Ovary (tissue), 9 donors: ENCODE results near the gene PAK6. TPM values are rescaled to one million over a fixed set of nuclear protein-coding genes. Genes with fewer than 3 reads are reported as not detected.

Experiments used
- DNase-seq, 5 donors: peaks; one replicate each; pipeline ENCODE4 v3.0.0-alpha.2; 2019 to 2020
- H3K27ac ChIP-seq, 2 donors: fragments of 200-600 bp; one replicate each; pipeline versions ENCODE4 v1.5.1 to v1.8.0; 2019 to 2022
- H3K27me3 ChIP-seq: fragments of 200-600 bp; one replicate; pipeline ENCODE4 v1.8.0; 2022
- H3K36me3 ChIP-seq: fragments of 200-600 bp; sonication (generic); one replicate; pipeline ENCODE4 v1.5.1; 2019
- H3K4me1 ChIP-seq: one replicate; pipeline ENCODE4 v1.8.1; 2013; ENCODE audit warnings: mild to moderate bottlenecking, moderate library complexity; ENCODE audit not compliant: insufficient read depth
- H3K4me3 ChIP-seq: fragments of 200-600 bp; sonication (generic); one replicate; pipeline ENCODE4 v1.5.1; 2017
- H3K9me3 ChIP-seq, 2 donors: fragments of 200-600 bp in 1 of 2; sonication (generic) in 1 of 2; one replicate each; pipeline versions ENCODE4 v1.5.1 to v1.8.1; 2013 to 2019; ENCODE audit warnings: mild to moderate bottlenecking in 1 of 2, moderate library complexity in 1 of 2
- CTCF ChIP-seq, 3 donors: fragments of 450-650 bp in 2 of 3; fragments of 200-600 bp in 1 of 3; IDR thresholded peaks; one replicate each; pipeline versions ENCODE4 v1.5.1 to v1.8.0; 2016 to 2022; ENCODE audit warnings: antibody characterized with exemption in 3 of 3, mild to moderate bottlenecking in 1 of 3
- EP300 ChIP-seq: sonication (generic); formaldehyde crosslinking; IDR thresholded peaks from one replicate; pipeline ENCODE4 v1.6.1; 2017; ENCODE audit warnings: antibody characterized with exemption
- POLR2A ChIP-seq: fragments of 450-650 bp; IDR thresholded peaks from one replicate; pipeline ENCODE4 v1.6.1; 2017; ENCODE audit warnings: antibody characterized with exemption, mild to moderate bottlenecking, moderate library complexity
- WGBS, 3 donors: extraction: QIAGEN DNeasy Blood & Tissue Kit in 1 of 3; methylation state at CpG; one replicate each; pipeline versions ENCODE4 v1.1.5 to v1.1.7; 2013 to 2017; 5-methylcytosine and 5-hydroxymethylcytosine counted together
- intact Hi-C, 4 donors: fragments of 100-400 bp; cut with DNase I; formaldehyde crosslinking; loops; one replicate each; pipeline versions ENCODE4 v1.11.0 to v1.15.1; 2022 to 2023
- polyA plus RNA-seq, 2 donors: library from polyadenylated mRNA; stranded (reverse); fragments of 200-250 nt in 1 of 2; fragments of 350-450 nt in 1 of 2; fragmentation: Illumina TruSeq in 1 of 2; extraction: RNeasy Lipid Tissue Mini Kit (QIAGEN cat#74804) in 1 of 2; gene quantifications; one replicate each; pipeline ENCODE4 v1.2.3, GENCODE V29; 2013 to 2014
- total RNA-seq, 7 donors: library from RNA; depleted of rRNA in 2 of 7; stranded (reverse); fragments of >200 nt in 2 of 7; fragmentation: NEBNext Ultra II Directional in 3 of 7; extraction: Animal tissue kit (Norgen Biotek cat#: 25700) in 3 of 7; gene quantifications; one replicate each; pipeline versions ENCODE4 v1.1.0 to v1.2.4, GENCODE V29; 2016 to 2023
- donor health status: DM: no; HTN: no; CAD: no; lungs with moderate emphysema.
- donor health status: DM: no; HTN: no; CAD: no.
- donor health status: Bipolar disorder and iron deficiency.
- donor health status: DM: yes; HTN: yes; CAD: no.
- donor health status: DM: no; HTN: no; CAD: no.
- donor health status: DM: yes; HTN: yes; CAD: no.

Gene PAK6
- total and polyA plus RNA-seq, 9 donors = 0.36 to 6.7 (median 1.5) TPM

- no peaks in the 10 kb centered on the region for H3K27me3 ChIP-seq
- intact Hi-C loops = no loop called here
- H3K27ac ChIP-seq = no peak overlapping the region
- no peaks in the 10 kb centered on the region for H3K4me1 ChIP-seq
- H3K9me3 ChIP-seq = no peaks in the 10 kb centered on the region
- TF ChIP-seq CTCF (IDR thresholded peaks at IDR 0.05) (no peak), POLR2A (no peak), EP300 (no peak)
- WGBS, 3 donors = 82 to 90% (median 89%) methylated on average over 11 of the region's 11 CpGs
- H3K4me3 ChIP-seq = no peak overlapping the region
- no peaks in the 10 kb centered on the region for H3K36me3 ChIP-seq
- DNase-seq = no peak
These were observed 4.9 kb upstream of the PAK6 start for GRCh38 chr15:40233727-40234577.

- Histone ChIP-seq H3K36me3 (no peaks in the 10 kb centered on the region), H3K27me3 (no peaks in the 10 kb centered on the region), H3K9me3 (no peaks in the 10 kb centered on the region), H3K27ac (no peak overlapping the region), H3K4me1 (no peaks in the 10 kb centered on the region), H3K4me3 (no peak overlapping the region)
- whole genome bisulfite sequencing, 3 donors = 73 to 88% (median 79%) methylated on average over 4 of the region's 4 CpGs
- TF ChIP-seq EP300 (no peak), POLR2A (no peak), CTCF (IDR thresholded peaks at IDR 0.05) (no peak)
- intact Hi-C loops = no loop called here
- no peak for DNase-seq
These were observed 4.1 kb upstream of the PAK6 start for GRCh38 chr15:40234783-40235182.

GRCh38 chr15:40235201-40235885 lies 3.5 kb upstream of the PAK6 start:
- no peaks in the 10 kb centered on the region for H3K27me3 ChIP-seq
- no peaks in the 10 kb centered on the region for H3K4me1 ChIP-seq
- intact Hi-C loops = no loop called here
- H3K4me3 ChIP-seq = no peak overlapping the region
- no peaks in the 10 kb centered on the region for H3K9me3 ChIP-seq
- H3K36me3 ChIP-seq = no peaks in the 10 kb centered on the region
- WGBS, 3 donors = 71 to 84% (median 78%) methylated on average over 4 of the region's 4 CpGs
- H3K27ac ChIP-seq = no peak overlapping the region
- no peak for DNase-seq
- TF ChIP-seq EP300 (no peak), CTCF (IDR thresholded peaks at IDR 0.05) (no peak), POLR2A (no peak)

- Histone ChIP-seq H3K27ac (no peak overlapping the region), H3K4me1 (no peaks in the 10 kb centered on the region), H3K9me3 (no peaks in the 10 kb centered on the region), H3K36me3 (no peaks in the 10 kb centered on the region), H3K4me3 (no peak overlapping the region), H3K27me3 (no peaks in the 10 kb centered on the region)
- no peak for DNase-seq
- TF ChIP-seq POLR2A (no peak), EP300 (no peak), CTCF (IDR thresholded peaks at IDR 0.05) (no peak)
- WGBS, 3 donors = 23 to 40% (median 31%) methylated on average over 5 of the region's 5 CpGs
- intact Hi-C loops = no loop called here
These were observed 485 bp downstream of the PAK6 start for GRCh38 chr15:40239404-40239692.
